Lung (tissue), 12 donors: Measurements from ENCODE around the gene XKR8. TPM values are rescaled to one million over a fixed set of nuclear protein-coding genes. Genes with fewer than 3 reads are reported as not detected.
A peak's percentile ranks its signal among the peaks of the same experiment; 100 is the strongest.
"Not testable (repeated sequence)": the region's sequence is repeated elsewhere in the genome, so short reads cannot be mapped to it uniquely, and the experiment has no call there.

ENCODE experiments used
- ATAC-seq: fragments of 200-7000 bp; cut with Tn5 transposase; one replicate; pipeline ENCODE4 v1.9.1; 2020; ENCODE audit warnings: moderate number of reproducible peaks; ENCODE audit not compliant: insufficient read depth, low FRiP score
- DNase-seq, 3 donors: peaks; one replicate each; pipeline ENCODE4 v3.0.0-alpha.2; 2013 to 2017
- H3K27ac ChIP-seq, 2 donors: one replicate each; pipeline ENCODE4 v1.5.1; 2013; ENCODE audit warnings: mild to moderate bottlenecking in 2 of 2, moderate library complexity in 2 of 2, control low read depth in 1 of 2, inconsistent platforms in 1 of 2, low read depth in 1 of 2, low read length in 1 of 2
- H3K27me3 ChIP-seq, 3 donors: one replicate each; pipeline ENCODE4 v1.5.1; 2013; ENCODE audit warnings: low read length in 2 of 3; ENCODE audit not compliant: control insufficient read depth in 3 of 3, insufficient read depth in 3 of 3
- H3K36me3 ChIP-seq, 4 donors: one replicate each; pipeline ENCODE4 v1.5.1; 2013; ENCODE audit warnings: low read length in 4 of 4, mild to moderate bottlenecking in 1 of 4, moderate library complexity in 1 of 4; ENCODE audit not compliant: control insufficient read depth in 4 of 4, insufficient read depth in 4 of 4
- H3K4me1 ChIP-seq, 5 donors: one replicate each; pipeline ENCODE4 v1.5.1; 2013; ENCODE audit warnings: low read length in 5 of 5, mild to moderate bottlenecking in 2 of 5, moderate library complexity in 1 of 5; ENCODE audit not compliant: control insufficient read depth in 5 of 5, insufficient read depth in 5 of 5
- H3K4me3 ChIP-seq: one replicate; pipeline ENCODE4 v1.5.1; 2013; ENCODE audit warnings: mild to moderate bottlenecking, control low read depth, moderate library complexity
- H3K9ac ChIP-seq, 2 donors: one replicate each; pipeline ENCODE4 v1.5.1; 2013; ENCODE audit warnings: low read length in 2 of 2, control low read depth in 1 of 2; ENCODE audit not compliant: insufficient read depth in 1 of 2
- H3K9me3 ChIP-seq, 4 donors: one replicate each; pipeline ENCODE4 v1.5.1; 2013; ENCODE audit warnings: low read length in 3 of 4, mild to moderate bottlenecking in 1 of 4, moderate library complexity in 1 of 4; ENCODE audit not compliant: control insufficient read depth in 4 of 4, insufficient read depth in 3 of 4
- CTCF ChIP-seq: IDR thresholded peaks from 2 replicates; pipeline ENCODE4 v1.5.1; 2012; ENCODE audit warnings: mild to moderate bottlenecking; ENCODE audit errors: control extremely low read depth, extremely low read depth
- WGBS, 2 donors: extraction: QIAGEN DNeasy Blood & Tissue Kit; methylation state at CpG; one replicate each; pipeline ENCODE4 v1.1.7; 2013; 5-methylcytosine and 5-hydroxymethylcytosine counted together
- polyA plus RNA-seq, 2 donors: library from polyadenylated mRNA; stranded (reverse); fragments of 200-250 nt; gene quantifications; one replicate each; pipeline ENCODE4 v1.2.1, GENCODE V29; 2013
- total RNA-seq, 2 donors: library from RNA; depleted of rRNA in 1 of 2; stranded (reverse); fragments of >200 nt in 1 of 2; gene quantifications; one replicate each; pipeline ENCODE4 v1.2.1, GENCODE V29; 2014 to 2021
- donor health status: control.
- donor health status: control.
- donor health status: Bipolar disorder and iron deficiency.
- donor health status: healthy.
- donor health status: DM: yes; HTN: yes; CAD: no.

Gene XKR8
- total and polyA plus RNA-seq, 4 donors: 4.6 to 11.5 (median 7.2) TPM

GRCh38 chr1:27994060-27994459, 34.3 kb downstream of the XKR8 start:
- peaks cover 19 to 32% (median 23%) of the 10 kb centered on the region in 4 donors for H3K36me3 ChIP-seq
- TF ChIP-seq CTCF: no peak
- DNase-seq (no peak), ATAC-seq (no peak)
- 31 to 53% methylated on average over 1 of the region's 1 CpG for WGBS, 2 donors
- peak overlapping the region in 1 of 2 donors; percentile 41 for H3K27ac ChIP-seq
- H3K27me3 ChIP-seq: no peaks in the 10 kb centered on the region
- H3K4me1 ChIP-seq: peaks cover 0 to 6% (median 0%) of the 10 kb centered on the region in 5 donors
- H3K9me3 ChIP-seq: no peaks in the 10 kb centered on the region
- no peak overlapping the region for H3K4me3 ChIP-seq
- no peak overlapping the region for H3K9ac ChIP-seq

- not testable (repeated sequence) for H3K9ac ChIP-seq, H3K4me3 ChIP-seq, DNase-seq, ATAC-seq, H3K9me3 ChIP-seq, H3K27me3 ChIP-seq, H3K4me1 ChIP-seq
- Histone ChIP-seq H3K27ac (peak overlapping the region in 1 of 2 donors; percentile 41), H3K36me3 (peaks cover 19 to 28% (median 22%) of the 10 kb centered on the region in 4 donors)
- WGBS, 2 donors: 93 to 96% methylated on average over 6 of the region's 6 CpGs
Measured at GRCh38 chr1:27994526-27994925, 34.8 kb downstream of the XKR8 start.

- no peak overlapping the region for H3K9ac ChIP-seq
- no peak for DNase-seq
- no peaks in the 10 kb centered on the region for H3K27me3 ChIP-seq
- H3K36me3 ChIP-seq: peaks cover 14 to 40% (median 20%) of the 10 kb centered on the region in 4 donors
- H3K9me3 ChIP-seq: no peaks in the 10 kb centered on the region
- WGBS, 2 donors: 98 to 100% methylated on average over 1 of the region's 1 CpG
- no peak for ATAC-seq
- H3K4me1 ChIP-seq: no peaks in the 10 kb centered on the region
- no peak overlapping the region for H3K4me3 ChIP-seq
- no peak overlapping the region for H3K27ac ChIP-seq
- no peak for TF ChIP-seq CTCF
Measured at GRCh38 chr1:27999055-27999454, 39.3 kb downstream of the XKR8 start.

- no peak for DNase-seq
- H3K27ac ChIP-seq: no peak overlapping the region
- no peak for ATAC-seq
- H3K9ac ChIP-seq: no peak overlapping the region
- H3K36me3 ChIP-seq: peaks cover 3 to 28% (median 15%) of the 10 kb centered on the region in 4 donors
- H3K4me1 ChIP-seq: no peaks in the 10 kb centered on the region
- WGBS, 2 donors: 96 to 97% methylated on average over 10 of the region's 10 CpGs
- H3K27me3 ChIP-seq: no peaks in the 10 kb centered on the region
- no peak overlapping the region for H3K4me3 ChIP-seq
- no peak for TF ChIP-seq CTCF
- H3K9me3 ChIP-seq: no peaks in the 10 kb centered on the region
Measured at GRCh38 chr1:28002600-28002999, 42.8 kb downstream of the XKR8 start.

GRCh38 chr1:28003117-28003516, 43.3 kb downstream of the XKR8 start:
- not testable (repeated sequence) for DNase-seq, H3K4me3 ChIP-seq, H3K27ac ChIP-seq, H3K27me3 ChIP-seq, H3K4me1 ChIP-seq, H3K9ac ChIP-seq, ATAC-seq, H3K9me3 ChIP-seq
- 97 to 98% methylated on average over 8 of the region's 8 CpGs for whole genome bisulfite sequencing, 2 donors
- H3K36me3 ChIP-seq: peaks cover 3 to 23% (median 11%) of the 10 kb centered on the region in 4 donors
